Glutamatergic neuron (in vitro differentiated cells): Measurements from ENCODE around the gene IPPK. TPM values are rescaled to one million over a fixed set of nuclear protein-coding genes. Genes with fewer than 3 reads are reported as not detected.

Experiments used
- DNase-seq: peaks from one replicate; pipeline ENCODE4 v3.0.0; 2022
- H3K27ac Mint-ChIP-seq: one replicate; pipeline ENCODE4 v1.8.0; 2020; ENCODE audit warnings: mild to moderate bottlenecking, mixed read lengths, inconsistent platforms; ENCODE audit not compliant: unreplicated experiment
- H3K27me3 Mint-ChIP-seq: one replicate; pipeline ENCODE4 v1.8.0; 2020; ENCODE audit warnings: mild to moderate bottlenecking, moderate library complexity, mixed read lengths, inconsistent platforms; ENCODE audit not compliant: unreplicated experiment
- H3K36me3 Mint-ChIP-seq: one replicate; pipeline ENCODE4 v1.8.0; 2020; ENCODE audit warnings: mild to moderate bottlenecking, mixed read lengths, inconsistent platforms; ENCODE audit not compliant: unreplicated experiment
- H3K4me1 Mint-ChIP-seq: one replicate; pipeline ENCODE4 v1.8.0; 2020; ENCODE audit warnings: mild to moderate bottlenecking, low read depth, mixed read lengths, inconsistent platforms; ENCODE audit not compliant: unreplicated experiment
- H3K4me3 Mint-ChIP-seq: one replicate; pipeline ENCODE4 v1.8.0; 2020; ENCODE audit warnings: mild to moderate bottlenecking, mixed read lengths, inconsistent platforms; ENCODE audit not compliant: unreplicated experiment
- H3K9me3 Mint-ChIP-seq: one replicate; pipeline ENCODE4 v1.8.0; 2020; ENCODE audit warnings: mild to moderate bottlenecking, moderate library complexity, mixed read lengths, inconsistent platforms; ENCODE audit not compliant: unreplicated experiment
- CTCF ChIP-seq: fragments of 200-600 bp; sonication (generic); IDR thresholded peaks from one replicate; pipeline ENCODE4 v1.5.0; 2021; ENCODE audit not compliant: partially characterized antibody, unreplicated experiment
- total RNA-seq: library from RNA; stranded (reverse); fragmentation: NEBNext Ultra II Directional; extraction: Animal tissue kit (Norgen Biotek cat#: 25700); gene quantifications from one replicate; pipeline ENCODE4 v1.2.1, GENCODE V29; 2021; ENCODE audit not compliant: unreplicated experiment

The IPPK gene
- total RNA-seq, 1 donor from 2014 or later, result 7.0 TPM

GRCh38 chr9:92709240-92709639 is 39.3 kb upstream of the IPPK start:
- peaks cover 3% of the 10 kb centered on the region for H3K27me3 Mint-ChIP-seq
- TF ChIP-seq CTCF, result no peak
- no peak for DNase-seq
- no peak overlapping the region for H3K27ac Mint-ChIP-seq
- no peaks in the 10 kb centered on the region for H3K36me3 Mint-ChIP-seq
- H3K4me3 Mint-ChIP-seq, result no peak overlapping the region
- no peaks in the 10 kb centered on the region for H3K4me1 Mint-ChIP-seq
- H3K9me3 Mint-ChIP-seq, result peaks cover 1% of the 10 kb centered on the region

- Mint-ChIP-seq H3K9me3 (peaks cover 1% of the 10 kb centered on the region), H3K4me3 (no peak overlapping the region), H3K4me1 (no peaks in the 10 kb centered on the region), H3K27me3 (peaks cover 3% of the 10 kb centered on the region), H3K27ac (no peak overlapping the region), H3K36me3 (peaks cover 4% of the 10 kb centered on the region)
- TF ChIP-seq CTCF, result no peak
- no peak for DNase-seq
Measured at GRCh38 chr9:92707530-92707929, 37.6 kb upstream of the IPPK start.

DNA sequence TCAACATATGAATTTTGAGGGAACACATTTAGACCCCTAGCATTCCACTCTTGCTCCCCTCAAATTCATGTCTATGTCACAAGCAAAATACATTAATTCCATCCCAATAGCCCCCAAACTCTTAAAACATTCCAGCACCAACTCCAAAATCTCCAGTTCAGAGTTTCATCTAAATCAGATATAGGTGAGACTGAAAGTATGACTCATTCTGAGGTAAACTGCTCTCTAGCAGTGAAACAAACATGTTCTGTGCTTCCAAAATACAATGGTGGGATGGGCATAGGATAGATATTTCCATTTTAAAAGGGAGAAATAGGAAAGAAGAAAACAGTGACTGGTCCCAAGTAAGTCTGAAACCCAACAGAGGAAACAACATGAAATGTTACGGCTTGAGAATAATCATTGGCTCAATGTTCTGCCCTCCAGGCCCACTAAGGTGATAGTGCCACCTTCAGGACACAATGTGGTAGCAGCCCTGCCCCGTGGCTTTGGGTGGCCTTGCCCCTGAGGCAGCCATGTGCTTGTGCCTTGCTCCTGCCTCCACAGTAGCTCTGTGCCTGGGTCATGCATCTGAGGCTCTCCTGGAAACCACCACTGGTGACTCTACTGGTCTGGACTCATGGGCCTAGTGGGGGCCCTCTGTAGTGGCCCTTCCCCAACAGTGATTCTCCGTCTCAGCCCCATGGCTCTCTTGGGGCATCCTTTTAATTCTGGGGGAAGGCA is 36.4 kb upstream of the IPPK start:
- Mint-ChIP-seq H3K9me3 (peaks cover under 1% of the 10 kb centered on the region), H3K36me3 (peaks cover 4% of the 10 kb centered on the region), H3K4me3 (no peak overlapping the region), H3K4me1 (no peaks in the 10 kb centered on the region), H3K27me3 (peaks cover 2% of the 10 kb centered on the region), H3K27ac (no peak overlapping the region)
- DNase-seq, result no peak
- TF ChIP-seq CTCF, result no peak

DNA sequence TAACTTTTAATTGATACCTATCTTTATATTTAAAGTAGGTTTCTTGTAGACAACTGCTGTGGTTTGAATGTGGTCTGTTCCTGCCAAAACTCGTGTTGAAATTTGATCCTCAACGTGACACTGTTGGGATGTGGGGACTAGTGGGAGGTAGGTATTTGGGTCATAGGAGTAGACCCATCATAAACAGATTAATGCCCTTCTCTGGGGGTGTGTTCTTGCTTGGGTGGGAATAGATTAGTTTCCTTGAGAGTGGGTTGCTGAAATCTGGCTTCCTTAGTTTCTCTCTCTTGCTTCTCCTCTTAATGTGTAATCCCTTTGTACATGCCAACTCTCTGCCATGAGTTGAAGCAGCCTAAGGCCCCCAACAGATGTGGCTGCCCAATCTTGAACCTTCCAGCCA is 34.6 kb upstream of the IPPK start:
- H3K27me3 Mint-ChIP-seq, result peaks cover 1% of the 10 kb centered on the region
- no peaks in the 10 kb centered on the region for H3K4me1 Mint-ChIP-seq
- no peak for TF ChIP-seq CTCF
- peaks cover 10% of the 10 kb centered on the region for H3K36me3 Mint-ChIP-seq
- H3K27ac Mint-ChIP-seq, result no peak overlapping the region
- no peak for DNase-seq
- H3K4me3 Mint-ChIP-seq, result no peak overlapping the region
- H3K9me3 Mint-ChIP-seq, result no peaks in the 10 kb centered on the region

GRCh38 chr9:92696619-92697018 is 26.7 kb upstream of the IPPK start:
- H3K9me3 Mint-ChIP-seq, result peaks cover 11% of the 10 kb centered on the region

More at GRCh38 chr9:92696619-92697018, 26.7 kb upstream of the IPPK start:
- no peak overlapping the region for H3K4me3 Mint-ChIP-seq
- H3K27me3 Mint-ChIP-seq, result no peaks in the 10 kb centered on the region
- DNase-seq, result no peak
- TF ChIP-seq CTCF, result no peak
- no peaks in the 10 kb centered on the region for H3K4me1 Mint-ChIP-seq
- H3K27ac Mint-ChIP-seq, result no peak overlapping the region
- peaks cover 46% of the 10 kb centered on the region for H3K36me3 Mint-ChIP-seq
